K562 (cell line): ENCODE results near the gene CTF1. TPM values are rescaled to one million over a fixed set of nuclear protein-coding genes. Genes with fewer than 3 reads are reported as not detected.

ENCODE experiments used
- ARID2 ChIP-seq: fragments of 450-650 bp; IDR thresholded peaks from 2 replicates; pipeline ENCODE4 v1.6.1; 2017; ENCODE audit warnings: antibody characterized with exemption, mild to moderate bottlenecking
- CBFA2T2 ChIP-seq: fragments of 450-650 bp; conservative IDR thresholded peaks from 2 replicates; pipeline ENCODE4 v1.6.1; 2017; ENCODE audit warnings: mild to moderate bottlenecking
- HMGN3 ChIP-seq: IDR thresholded peaks from 2 replicates; pipeline ENCODE4 v1.6.1; 2011; ENCODE audit warnings: borderline replicate concordance, low read depth, mild to moderate bottlenecking, mixed read lengths, low read length; ENCODE audit not compliant: insufficient read length; ENCODE audit errors: extremely low read depth
- KLF6 ChIP-seq: fragments of 250-450 bp; sonication (Bioruptor Pico); IDR thresholded peaks from 2 replicates; pipeline ENCODE4 v1.4.0; 2020; ENCODE audit warnings: mild to moderate bottlenecking, moderate library complexity, borderline replicate concordance
- TAF7 ChIP-seq: fragments of 450-650 bp; IDR thresholded peaks from 2 replicates; pipeline ENCODE4 v1.6.1; 2016; ENCODE audit warnings: missing genetic modification characterization, missing compliant biosample characterization
- ZKSCAN8 ChIP-seq: fragments of 200-800 bp; sonication (Bioruptor generic); IDR thresholded peaks from 2 replicates; pipeline ENCODE4 v1.6.1; 2016; ENCODE audit warnings: missing genetic modification characterization, missing compliant biosample characterization
- polyA plus RNA-seq, 8 experiments: library from polyadenylated mRNA; depleted of rRNA in 4 of 8; stranded (reverse) in 5 of 8; unstranded in 3 of 8; fragments of >200 nt; fragmentation: Nextera tagmentation in 2 of 8; fragmentation: Illumina TruSeq in 1 of 8; extraction: Ambion mirVana in 2 of 8; extraction: Trizol in 1 of 8; gene quantifications; 2 replicates each; pipeline versions ENCODE4 v1.2.1 to v1.2.3, GENCODE V29; 2011 to 2014; ENCODE audit warnings: inconsistent platforms in 1 of 8, missing spikeins in 1 of 8
- total RNA-seq, 7 experiments: library from RNA; depleted of rRNA in 6 of 7; stranded (reverse); fragments of >200 nt in 6 of 7; fragmentation: Illumina TruSeq in 2 of 7; extraction: Trizol in 2 of 7; gene quantifications; 2 replicates each; pipeline versions ENCODE4 v1.2.1 to v1.2.3, GENCODE V29; 2011 to 2021; ENCODE audit warnings: low replicate concordance in 1 of 7
- TF ChIP-seq, protein P1 (sequence below): IDR thresholded peaks from 2 replicates; pipeline ENCODE4 v1.6.1; 2011; ENCODE audit warnings: borderline replicate concordance, low read depth, mild to moderate bottlenecking, moderate library complexity, low read length; ENCODE audit not compliant: insufficient read depth, poor library complexity, severe bottlenecking
- TF ChIP-seq, protein P2 (sequence below): fragments of 450-650 bp; IDR thresholded peaks from 2 replicates; pipeline ENCODE4 v1.6.1; 2016; ENCODE audit warnings: antibody characterized with exemption
- TF ChIP-seq, protein P3 (sequence below): fragments of 200-600 bp; sonication (generic); IDR thresholded peaks from one replicate; pipeline ENCODE4 v1.6.1; 2012; ENCODE audit warnings: mild to moderate bottlenecking, low read depth, low read length, inconsistent platforms
- TF ChIP-seq, protein P4 (sequence below): fragments of 250-450 bp; sonication (Bioruptor Pico); IDR thresholded peaks from 2 replicates; pipeline ENCODE4 v1.5.0; 2021

Gene CTF1
- total and polyA plus RNA-seq, 9 of the 15 experiments (the other 6 are each of a cell fraction or from before 2014, with no cell fraction given), result 0.24 to 2.5 (median 0.44) TPM

DNA sequence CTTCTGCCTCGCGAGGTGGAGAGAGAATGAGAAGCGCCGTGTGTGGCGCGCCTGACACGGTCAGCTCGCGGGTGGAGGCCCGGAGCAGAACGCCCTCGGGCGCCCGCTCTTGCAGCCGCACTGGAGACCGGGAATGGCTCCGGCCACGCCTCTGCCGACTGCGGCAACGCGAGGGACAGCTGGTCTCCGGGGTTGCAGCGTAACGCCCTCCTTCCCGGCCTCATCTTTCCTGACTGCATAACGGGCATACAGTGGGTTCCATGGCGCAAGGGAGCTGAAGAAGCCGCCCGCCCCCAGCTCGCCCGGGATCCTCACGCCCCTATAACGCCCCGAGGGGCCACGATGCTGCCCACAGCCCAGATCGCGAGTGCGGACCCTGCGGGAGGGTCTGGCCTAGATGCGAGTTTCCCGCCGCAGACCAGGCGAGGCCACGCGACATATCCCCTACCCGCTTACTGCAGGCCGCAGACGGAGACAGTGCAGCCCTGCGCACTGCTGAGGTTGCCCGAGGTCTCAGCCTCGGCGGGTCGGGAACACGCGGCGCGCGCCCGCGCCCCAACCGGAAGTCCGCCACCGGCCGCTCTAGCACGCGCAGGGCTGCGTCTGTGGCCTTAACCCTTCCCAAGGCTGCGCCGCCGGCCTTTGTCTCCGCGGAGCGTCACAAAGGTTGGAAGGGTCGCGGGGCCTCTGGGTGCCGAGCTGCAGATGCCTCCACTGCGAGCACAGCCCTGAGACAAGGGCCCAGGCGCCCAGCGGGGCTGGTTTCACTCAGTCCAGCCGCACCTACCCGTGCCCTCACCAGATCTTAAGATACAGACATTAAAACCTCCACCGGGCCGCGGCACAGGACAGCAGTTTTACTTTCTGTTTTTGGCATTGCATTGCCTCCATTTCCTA lies 21.3 kb upstream of the CTF1 start (continued):
- TF ChIP-seq, protein P1, sequence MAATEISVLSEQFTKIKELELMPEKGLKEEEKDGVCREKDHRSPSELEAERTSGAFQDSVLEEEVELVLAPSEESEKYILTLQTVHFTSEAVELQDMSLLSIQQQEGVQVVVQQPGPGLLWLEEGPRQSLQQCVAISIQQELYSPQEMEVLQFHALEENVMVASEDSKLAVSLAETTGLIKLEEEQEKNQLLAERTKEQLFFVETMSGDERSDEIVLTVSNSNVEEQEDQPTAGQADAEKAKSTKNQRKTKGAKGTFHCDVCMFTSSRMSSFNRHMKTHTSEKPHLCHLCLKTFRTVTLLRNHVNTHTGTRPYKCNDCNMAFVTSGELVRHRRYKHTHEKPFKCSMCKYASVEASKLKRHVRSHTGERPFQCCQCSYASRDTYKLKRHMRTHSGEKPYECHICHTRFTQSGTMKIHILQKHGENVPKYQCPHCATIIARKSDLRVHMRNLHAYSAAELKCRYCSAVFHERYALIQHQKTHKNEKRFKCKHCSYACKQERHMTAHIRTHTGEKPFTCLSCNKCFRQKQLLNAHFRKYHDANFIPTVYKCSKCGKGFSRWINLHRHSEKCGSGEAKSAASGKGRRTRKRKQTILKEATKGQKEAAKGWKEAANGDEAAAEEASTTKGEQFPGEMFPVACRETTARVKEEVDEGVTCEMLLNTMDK, result no peak
- TF ChIP-seq, protein P2, sequence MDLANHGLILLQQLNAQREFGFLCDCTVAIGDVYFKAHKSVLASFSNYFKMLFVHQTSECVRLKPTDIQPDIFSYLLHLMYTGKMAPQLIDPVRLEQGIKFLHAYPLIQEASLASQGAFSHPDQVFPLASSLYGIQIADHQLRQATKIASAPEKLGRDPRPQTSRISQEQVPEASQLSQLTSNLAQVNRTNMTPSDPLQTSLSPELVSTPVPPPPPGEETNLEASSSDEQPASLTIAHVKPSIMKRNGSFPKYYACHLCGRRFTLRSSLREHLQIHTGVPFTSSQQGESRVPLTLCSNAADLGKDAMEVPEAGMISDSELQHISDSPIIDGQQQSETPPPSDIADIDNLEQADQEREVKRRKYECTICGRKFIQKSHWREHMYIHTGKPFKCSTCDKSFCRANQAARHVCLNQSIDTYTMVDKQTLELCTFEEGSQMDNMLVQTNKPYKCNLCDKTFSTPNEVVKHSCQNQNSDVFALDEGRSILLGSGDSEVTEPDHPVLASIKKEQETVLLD, result no peak
- TF ChIP-seq ZKSCAN8 (CRISPR knock-in tag) (no peak), HMGN3 (peak; percentile 92), ARID2 (no peak), CBFA2T2 (no peak), TAF7 (tag) (0 out of 2 replicates have a peak, but pooled peaks have one; percentile 33), KLF6 (no peak)
- TF ChIP-seq, protein P3, sequence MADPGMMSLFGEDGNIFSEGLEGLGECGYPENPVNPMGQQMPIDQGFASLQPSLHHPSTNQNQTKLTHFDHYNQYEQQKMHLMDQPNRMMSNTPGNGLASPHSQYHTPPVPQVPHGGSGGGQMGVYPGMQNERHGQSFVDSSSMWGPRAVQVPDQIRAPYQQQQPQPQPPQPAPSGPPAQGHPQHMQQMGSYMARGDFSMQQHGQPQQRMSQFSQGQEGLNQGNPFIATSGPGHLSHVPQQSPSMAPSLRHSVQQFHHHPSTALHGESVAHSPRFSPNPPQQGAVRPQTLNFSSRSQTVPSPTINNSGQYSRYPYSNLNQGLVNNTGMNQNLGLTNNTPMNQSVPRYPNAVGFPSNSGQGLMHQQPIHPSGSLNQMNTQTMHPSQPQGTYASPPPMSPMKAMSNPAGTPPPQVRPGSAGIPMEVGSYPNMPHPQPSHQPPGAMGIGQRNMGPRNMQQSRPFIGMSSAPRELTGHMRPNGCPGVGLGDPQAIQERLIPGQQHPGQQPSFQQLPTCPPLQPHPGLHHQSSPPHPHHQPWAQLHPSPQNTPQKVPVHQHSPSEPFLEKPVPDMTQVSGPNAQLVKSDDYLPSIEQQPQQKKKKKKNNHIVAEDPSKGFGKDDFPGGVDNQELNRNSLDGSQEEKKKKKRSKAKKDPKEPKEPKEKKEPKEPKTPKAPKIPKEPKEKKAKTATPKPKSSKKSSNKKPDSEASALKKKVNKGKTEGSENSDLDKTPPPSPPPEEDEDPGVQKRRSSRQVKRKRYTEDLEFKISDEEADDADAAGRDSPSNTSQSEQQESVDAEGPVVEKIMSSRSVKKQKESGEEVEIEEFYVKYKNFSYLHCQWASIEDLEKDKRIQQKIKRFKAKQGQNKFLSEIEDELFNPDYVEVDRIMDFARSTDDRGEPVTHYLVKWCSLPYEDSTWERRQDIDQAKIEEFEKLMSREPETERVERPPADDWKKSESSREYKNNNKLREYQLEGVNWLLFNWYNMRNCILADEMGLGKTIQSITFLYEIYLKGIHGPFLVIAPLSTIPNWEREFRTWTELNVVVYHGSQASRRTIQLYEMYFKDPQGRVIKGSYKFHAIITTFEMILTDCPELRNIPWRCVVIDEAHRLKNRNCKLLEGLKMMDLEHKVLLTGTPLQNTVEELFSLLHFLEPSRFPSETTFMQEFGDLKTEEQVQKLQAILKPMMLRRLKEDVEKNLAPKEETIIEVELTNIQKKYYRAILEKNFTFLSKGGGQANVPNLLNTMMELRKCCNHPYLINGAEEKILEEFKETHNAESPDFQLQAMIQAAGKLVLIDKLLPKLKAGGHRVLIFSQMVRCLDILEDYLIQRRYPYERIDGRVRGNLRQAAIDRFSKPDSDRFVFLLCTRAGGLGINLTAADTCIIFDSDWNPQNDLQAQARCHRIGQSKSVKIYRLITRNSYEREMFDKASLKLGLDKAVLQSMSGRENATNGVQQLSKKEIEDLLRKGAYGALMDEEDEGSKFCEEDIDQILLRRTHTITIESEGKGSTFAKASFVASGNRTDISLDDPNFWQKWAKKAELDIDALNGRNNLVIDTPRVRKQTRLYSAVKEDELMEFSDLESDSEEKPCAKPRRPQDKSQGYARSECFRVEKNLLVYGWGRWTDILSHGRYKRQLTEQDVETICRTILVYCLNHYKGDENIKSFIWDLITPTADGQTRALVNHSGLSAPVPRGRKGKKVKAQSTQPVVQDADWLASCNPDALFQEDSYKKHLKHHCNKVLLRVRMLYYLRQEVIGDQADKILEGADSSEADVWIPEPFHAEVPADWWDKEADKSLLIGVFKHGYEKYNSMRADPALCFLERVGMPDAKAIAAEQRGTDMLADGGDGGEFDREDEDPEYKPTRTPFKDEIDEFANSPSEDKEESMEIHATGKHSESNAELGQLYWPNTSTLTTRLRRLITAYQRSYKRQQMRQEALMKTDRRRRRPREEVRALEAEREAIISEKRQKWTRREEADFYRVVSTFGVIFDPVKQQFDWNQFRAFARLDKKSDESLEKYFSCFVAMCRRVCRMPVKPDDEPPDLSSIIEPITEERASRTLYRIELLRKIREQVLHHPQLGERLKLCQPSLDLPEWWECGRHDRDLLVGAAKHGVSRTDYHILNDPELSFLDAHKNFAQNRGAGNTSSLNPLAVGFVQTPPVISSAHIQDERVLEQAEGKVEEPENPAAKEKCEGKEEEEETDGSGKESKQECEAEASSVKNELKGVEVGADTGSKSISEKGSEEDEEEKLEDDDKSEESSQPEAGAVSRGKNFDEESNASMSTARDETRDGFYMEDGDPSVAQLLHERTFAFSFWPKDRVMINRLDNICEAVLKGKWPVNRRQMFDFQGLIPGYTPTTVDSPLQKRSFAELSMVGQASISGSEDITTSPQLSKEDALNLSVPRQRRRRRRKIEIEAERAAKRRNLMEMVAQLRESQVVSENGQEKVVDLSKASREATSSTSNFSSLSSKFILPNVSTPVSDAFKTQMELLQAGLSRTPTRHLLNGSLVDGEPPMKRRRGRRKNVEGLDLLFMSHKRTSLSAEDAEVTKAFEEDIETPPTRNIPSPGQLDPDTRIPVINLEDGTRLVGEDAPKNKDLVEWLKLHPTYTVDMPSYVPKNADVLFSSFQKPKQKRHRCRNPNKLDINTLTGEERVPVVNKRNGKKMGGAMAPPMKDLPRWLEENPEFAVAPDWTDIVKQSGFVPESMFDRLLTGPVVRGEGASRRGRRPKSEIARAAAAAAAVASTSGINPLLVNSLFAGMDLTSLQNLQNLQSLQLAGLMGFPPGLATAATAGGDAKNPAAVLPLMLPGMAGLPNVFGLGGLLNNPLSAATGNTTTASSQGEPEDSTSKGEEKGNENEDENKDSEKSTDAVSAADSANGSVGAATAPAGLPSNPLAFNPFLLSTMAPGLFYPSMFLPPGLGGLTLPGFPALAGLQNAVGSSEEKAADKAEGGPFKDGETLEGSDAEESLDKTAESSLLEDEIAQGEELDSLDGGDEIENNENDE, result no peak
- TF ChIP-seq, protein P4, sequence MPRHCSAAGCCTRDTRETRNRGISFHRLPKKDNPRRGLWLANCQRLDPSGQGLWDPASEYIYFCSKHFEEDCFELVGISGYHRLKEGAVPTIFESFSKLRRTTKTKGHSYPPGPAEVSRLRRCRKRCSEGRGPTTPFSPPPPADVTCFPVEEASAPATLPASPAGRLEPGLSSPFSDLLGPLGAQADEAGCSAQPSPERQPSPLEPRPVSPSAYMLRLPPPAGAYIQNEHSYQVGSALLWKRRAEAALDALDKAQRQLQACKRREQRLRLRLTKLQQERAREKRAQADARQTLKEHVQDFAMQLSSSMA (CRISPR knock-in tag), result peak; percentile 63; the same call in 1 of the 2 replicates
